Left colon (tissue), 2 donors: Measurements from ENCODE around the gene FRMD3. TPM values are rescaled to one million over a fixed set of nuclear protein-coding genes. Genes with fewer than 3 reads are reported as not detected.
A peak's percentile ranks its signal among the peaks of the same experiment; 100 is the strongest.

ENCODE experiments used
- ATAC-seq: fragments of 200-7000 bp; cut with Tn5 transposase; one replicate; pipeline ENCODE4 v1.9.1; 2020; ENCODE audit warnings: mild to moderate bottlenecking, moderate library complexity
- DNase-seq, 2 donors: peaks; one replicate each; pipeline ENCODE4 v3.0.0-alpha.2; 2020
- intact Hi-C, 2 donors: fragments of 100-400 bp; cut with DNase I in 1 of 2; cut with micrococcal nuclease in 1 of 2; formaldehyde crosslinking; loops; one replicate each; pipeline versions ENCODE4 v1.11.2 to v1.14.0; 2022; cut with DNase I, micrococcal nuclease
- total RNA-seq, 2 donors: library from RNA; stranded (reverse); fragmentation: NEBNext Ultra II Directional; extraction: Animal tissue kit (Norgen Biotek cat#: 25700); gene quantifications; one replicate each; pipeline ENCODE4 v1.2.1, GENCODE V29; 2021
- donor health status: DM: no; HTN: no; CAD: no.
- donor health status: DM: yes; HTN: yes; CAD: no.

Gene FRMD3
- total RNA-seq, 2 donors from 2014 or later, result 23.8 to 32.4 TPM

DNA sequence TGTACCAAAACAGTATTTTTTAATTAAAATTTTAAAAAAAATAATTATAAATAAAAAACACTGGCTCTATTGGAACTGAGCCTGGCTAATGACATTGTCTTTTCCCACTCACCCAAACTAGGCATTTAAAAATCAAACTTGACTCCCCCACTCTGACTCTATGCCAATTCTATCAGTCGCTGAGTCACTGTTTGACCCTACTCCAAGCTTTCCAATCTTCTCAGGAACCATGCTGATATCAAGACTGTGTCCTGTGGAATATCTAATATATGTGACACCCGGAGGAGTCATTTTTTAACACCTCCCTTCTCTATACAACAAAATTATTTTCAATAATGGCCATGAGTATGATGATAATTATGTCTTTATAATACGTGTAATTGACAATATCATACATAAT, 303.7 kb downstream of the FRMD3 start:
- DNase-seq (no peak), ATAC-seq (no peak)
- intact Hi-C loops, result no loop called here

DNA sequence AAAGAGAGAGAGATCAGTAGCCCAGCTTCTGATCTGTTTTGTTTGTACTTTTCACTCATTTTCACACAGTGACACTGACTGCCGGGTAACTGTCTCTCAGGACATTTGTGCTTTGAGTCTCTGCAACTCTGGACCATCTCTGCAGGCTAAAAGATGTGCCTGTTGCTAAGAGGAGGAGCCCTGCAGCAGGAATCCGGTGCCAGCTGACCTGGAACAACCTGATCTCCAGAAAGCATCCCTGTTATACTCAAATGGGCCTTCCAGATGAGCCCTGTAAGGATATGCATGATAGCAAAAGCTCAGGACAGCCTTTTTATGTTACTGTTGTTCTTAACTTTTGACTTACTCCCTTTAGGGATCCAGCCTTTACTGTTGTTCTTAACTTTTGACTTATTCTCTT, 304.6 kb downstream of the FRMD3 start:
- DNase-seq, result no peak
- ATAC-seq, result no peak

DNA sequence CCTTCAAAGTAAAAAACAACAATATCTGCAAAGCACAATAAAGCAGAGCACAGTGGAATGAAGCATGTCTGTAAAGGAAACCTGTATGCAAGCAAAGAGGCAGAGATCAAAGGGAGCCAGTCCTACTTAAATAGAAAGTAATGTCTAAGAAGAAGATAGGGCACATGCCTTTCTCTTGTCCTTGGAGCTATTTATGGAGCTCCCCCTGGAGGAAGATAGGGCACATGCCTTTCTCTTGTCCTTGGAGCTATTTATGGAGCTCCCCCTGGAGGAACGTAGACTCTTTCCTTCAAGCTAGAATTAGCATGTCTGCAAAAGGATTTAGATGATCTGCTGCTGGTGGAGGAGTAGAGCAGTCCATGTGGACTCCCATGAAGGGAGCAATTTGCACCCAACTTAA, 307.2 kb downstream of the FRMD3 start:
- DNase-seq, result no peak
- peak; percentile 81 for ATAC-seq
- intact Hi-C loops, result no loop called here

More for the DNA sequence above, 304.6 kb downstream of the FRMD3 start:
- intact Hi-C loops, result no loop called here

DNA sequence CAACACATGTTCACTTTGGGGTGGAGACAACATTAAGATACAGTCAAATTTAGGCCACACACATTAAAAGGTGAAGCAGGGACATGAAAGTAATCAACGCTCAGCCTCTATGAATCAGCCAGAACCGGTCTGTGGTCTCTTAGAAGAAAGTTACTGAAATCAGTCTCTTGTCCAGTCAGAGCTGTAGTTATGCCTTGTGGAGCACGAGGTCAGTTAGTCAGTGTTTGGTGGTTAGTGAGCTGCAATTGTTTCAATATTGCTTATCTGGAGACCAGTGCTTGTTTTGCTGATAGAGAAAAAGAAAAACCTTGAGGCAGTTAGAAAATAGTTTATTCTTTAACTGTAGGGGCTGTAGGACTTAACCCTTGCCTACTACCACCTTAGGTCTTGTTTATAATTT, 317.5 kb downstream of the FRMD3 start:
- ATAC-seq, result no peak
- intact Hi-C loops, result no loop called here
- DNase-seq, result no peak

DNA sequence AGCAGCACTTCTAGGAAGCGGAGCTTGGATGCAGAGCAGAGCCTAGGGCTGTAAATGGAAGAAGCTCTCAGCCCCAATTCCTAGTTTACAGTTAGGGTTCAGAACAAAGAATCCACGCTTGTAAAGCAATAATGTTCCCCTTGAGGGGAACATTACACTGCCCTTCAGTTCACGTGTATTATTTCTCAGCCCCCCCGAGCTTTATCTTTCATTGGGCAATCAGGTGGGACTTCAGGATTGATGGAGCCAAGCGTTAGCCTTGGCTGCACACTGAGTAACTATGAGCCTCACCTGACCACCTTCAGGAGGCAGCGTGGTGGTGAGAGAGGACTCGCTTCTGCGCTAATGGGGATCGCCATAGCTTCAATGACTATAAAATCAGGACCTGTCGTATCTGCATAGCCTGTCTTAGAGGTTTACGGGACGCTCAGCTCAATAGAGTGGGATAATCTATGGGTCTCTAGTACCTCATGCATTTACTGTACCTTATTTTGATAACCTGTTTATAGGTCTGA, 318.2 kb downstream of the FRMD3 start:
- ATAC-seq (peak; percentile 24), DNase-seq (peak in 1 of 2 donors; percentile 6)
- intact Hi-C loops, result no loop called here

DNA sequence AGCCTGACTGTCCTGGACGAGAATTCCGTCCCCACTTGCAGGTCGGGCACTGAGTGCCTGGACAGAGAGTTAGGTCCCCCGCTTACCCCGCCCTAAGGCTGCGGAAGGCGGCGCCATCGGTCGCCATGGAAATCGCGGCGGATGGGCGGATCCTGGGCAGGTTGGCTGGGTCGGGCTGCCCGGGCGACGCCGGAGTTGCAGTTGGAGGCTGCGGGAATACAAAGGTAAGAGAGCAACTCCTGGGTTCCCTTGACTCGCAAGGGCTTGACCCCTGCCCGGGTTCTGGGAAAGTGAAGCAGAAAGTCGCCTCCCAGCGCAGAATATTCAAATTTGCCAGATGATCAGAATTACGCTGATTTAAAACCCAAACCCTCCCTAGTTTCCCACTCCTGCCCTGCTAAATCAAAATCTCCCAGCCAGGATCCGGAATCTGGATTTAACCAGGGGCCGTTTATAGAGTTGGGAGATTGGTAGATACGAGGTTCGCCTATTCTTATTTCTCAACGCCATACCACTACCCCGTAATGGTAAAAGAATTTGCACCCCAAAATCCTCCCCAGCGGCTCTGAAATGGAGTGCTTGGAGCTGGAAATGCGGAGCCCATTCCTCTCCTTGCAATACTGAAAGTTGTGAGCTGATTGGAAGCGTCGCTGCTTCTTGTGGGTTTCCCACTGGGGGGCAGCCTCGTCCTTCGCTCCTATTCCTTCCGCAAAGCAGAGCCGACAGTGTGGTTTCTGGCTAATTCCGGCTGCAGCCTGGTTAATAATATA, 318.9 kb downstream of the FRMD3 start:
- DNase-seq (peak; percentile 73 to 88), ATAC-seq (peak; percentile 95)
- intact Hi-C loops, result no loop called here

DNA sequence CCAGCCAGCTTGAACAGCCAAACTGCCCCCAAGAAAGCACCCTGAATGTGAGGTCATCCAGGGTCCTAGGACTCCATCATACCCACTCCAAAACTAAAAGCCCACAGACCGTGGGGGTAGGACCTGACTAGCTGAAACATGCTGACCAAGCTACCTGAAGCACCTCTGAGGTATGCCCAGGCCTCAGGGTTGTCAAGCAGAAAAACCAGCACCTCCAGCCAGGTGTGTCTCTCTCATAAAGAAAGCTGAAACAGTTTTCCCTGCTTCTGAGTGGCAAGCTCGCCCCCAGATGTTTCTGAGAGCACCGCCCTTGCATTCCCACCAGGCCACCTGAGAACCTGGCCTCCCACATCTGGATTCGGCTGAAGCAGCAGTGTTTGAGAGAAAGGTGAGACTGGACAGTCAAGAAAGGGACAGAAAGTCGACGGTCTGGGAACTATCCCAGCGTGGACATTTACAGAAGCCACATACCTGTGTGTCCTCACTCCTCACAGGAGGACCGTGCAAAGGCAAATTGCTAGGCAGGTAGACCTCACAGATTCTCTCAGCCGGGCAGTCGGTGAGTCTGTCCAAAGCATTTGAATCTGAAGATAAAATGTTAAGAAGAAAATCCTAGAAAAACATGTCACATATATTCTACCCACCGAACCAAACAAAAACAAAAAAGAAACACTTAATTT, 319.6 kb downstream of the FRMD3 start:
- peak in 1 of 2 donors; percentile 4 for DNase-seq
- intact Hi-C loops, result no loop called here
- no peak for ATAC-seq

DNA sequence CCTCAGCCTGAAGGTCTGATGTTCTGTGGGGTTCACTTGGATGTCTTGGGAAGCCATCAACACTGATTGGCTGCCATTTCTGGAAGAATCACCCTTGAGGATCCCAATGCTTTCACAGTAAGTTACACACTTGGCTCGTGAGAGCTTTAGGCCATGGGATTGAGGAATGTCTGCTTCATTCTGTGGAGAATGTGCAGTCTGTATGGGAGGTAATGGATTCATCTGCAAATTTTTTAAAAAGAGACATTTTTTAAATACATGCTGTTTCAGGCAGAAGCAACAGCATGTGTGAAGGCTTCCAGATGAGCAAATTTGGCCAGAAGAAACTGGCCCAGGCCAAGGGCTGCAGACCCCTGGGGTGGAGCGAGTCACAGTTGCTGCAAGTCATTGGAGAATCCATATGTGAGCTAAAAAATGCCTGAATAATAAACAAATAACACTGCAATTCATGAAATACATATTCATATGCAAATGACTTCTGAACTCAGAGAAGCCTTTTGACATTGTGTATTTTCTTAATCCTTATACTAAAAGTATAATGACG, 328.9 kb downstream of the FRMD3 start:
- no peak for ATAC-seq
- DNase-seq, result no peak
- intact Hi-C loops, result no loop called here

DNA sequence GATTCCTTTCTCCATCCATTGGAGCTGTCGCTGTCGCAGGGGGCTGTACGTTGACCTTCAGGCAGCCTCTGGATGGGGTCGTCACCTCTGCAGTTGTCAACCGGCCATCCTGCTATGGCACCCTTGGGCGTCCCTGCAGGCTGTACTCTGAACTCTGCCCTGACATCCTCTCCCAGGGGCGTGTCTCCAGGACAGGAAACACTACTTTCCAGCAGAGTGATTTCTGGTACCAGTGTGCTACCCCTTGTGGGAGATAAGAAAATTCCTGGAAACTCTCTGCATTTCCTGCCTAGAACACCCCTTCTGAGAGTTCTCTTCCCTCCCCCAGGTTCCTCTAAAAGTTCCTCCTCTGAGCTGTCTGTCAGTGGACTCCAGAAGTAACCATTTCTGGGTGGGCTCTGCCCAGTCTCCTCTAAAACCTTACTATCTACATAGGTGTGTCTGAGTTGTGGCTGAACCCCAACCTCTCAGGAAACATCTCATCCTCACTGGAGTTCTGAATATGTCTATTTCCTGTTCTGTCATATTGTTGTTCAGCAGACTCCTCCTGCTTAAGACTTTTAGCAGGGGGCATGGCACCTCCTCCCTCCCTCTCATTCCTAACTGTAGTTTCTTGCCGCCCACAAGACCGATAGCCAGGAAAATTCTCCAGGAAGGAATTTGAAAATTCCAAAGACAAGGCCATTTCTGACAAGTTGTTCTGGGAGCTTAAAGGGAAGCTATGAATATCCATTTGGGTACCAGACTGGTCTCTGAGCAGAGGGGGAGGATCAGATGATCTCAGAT, 329.9 kb downstream of the FRMD3 start:
- peak; percentile 77 for ATAC-seq
- peak in 1 of 2 donors; percentile 9 for DNase-seq
- intact Hi-C loops, result no loop called here

DNA sequence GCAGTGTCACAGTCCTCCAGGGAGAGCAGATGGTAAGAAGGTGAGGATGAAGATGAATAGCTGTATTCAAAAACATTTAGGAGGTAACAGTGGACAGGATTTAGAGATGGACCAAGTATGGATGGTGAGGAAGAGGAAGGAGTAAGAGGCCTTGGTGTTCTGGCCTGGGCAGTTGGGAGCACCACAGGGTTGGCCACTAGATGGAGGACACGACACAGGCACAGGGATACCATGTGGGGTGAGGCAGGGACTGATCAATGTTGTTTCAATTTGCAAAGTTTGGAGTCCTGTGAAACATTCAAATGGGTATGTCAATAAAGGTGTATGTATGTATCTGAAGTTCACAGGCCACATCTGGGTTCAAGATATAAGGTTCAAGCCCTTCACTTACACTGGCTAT, 334.2 kb downstream of the FRMD3 start:
- intact Hi-C loops, result no loop called here
- no peak for ATAC-seq

DNA sequence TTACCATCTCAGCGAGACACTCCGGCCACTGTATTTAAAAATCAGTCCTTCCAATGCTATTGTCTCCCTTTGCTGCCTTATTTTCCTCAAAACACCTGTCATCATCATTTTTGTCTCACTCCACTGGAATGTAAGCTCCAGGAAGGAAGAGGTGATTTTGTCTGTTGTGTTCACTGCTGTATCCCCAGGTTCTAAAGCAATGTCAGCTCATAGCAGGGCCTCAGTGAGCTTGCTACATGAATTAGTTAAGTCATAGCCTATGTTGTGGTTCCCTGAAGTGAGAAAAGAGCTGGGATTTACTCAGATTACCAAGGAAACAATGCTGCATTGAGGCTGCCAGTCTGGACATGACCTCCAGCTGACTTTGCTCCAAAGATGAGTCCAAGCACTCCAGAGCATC, 337.7 kb downstream of the FRMD3 start:
- ATAC-seq, result no peak
- DNase-seq, result no peak
- intact Hi-C loops, result no loop called here

More for the DNA sequence above, 334.2 kb downstream of the FRMD3 start:
- no peak for DNase-seq

DNA sequence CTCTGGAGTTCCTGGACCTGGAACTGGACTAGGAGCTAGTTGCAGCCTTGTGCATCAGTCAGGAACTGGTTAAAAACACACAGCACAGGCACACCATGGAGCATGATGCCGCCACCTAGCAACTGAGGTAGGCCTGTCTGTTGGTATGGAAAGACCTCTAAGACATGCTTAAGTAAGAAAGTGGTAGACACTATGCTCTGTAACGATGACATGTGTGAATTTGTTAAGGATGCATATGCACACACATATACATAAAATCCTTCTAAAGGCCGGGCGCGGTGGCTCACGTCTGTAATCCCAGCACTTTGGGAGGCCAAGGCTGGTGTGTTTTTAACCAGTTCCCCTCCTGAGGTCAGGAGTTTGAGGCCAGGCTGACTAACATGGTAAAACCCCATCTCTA, 338.4 kb downstream of the FRMD3 start:
- intact Hi-C loops, result no loop called here
- no peak for ATAC-seq
- no peak for DNase-seq

DNA sequence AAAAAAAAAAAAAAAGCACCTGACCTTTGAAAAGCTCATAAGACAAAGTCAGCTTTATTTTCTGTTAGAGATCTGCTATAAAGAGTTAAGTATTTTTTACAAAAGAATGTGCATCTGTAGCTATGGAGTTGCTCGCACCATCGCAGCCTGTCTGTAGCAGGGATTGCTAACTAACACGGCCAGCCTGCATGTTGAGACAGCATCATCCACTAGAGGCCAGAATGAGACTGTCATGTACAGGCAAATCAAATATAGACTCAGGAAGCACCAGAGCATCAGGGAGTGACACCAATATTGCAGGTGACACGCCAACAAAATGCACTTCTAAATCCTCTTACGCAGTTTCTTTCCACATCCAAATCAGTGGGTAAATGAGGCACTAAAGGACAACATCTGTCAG, 339.0 kb downstream of the FRMD3 start:
- intact Hi-C loops, result no loop called here
- DNase-seq, result peak; percentile 33 to 35
- peak; percentile 97 for ATAC-seq

DNA sequence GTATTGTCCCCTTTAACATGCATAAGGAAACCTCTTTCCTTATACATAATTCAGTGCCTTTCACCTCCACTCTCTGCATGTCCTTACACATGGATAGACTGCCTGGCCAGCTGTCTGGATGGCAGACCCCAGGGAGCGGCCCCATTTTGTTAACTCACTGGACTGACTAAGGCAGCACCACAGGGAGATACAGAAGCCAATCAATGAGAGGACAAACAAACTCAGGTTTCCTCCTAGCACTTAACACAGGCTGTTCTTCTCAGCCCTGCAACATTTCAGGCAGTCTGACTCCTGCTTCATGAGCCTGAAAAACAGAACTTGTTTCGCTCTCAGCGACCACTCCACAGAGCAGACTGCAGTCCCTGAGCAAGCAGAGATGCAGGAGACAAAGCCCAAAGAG, 339.8 kb downstream of the FRMD3 start:
- ATAC-seq (no peak), DNase-seq (no peak)
- intact Hi-C loops, result no loop called here

DNA sequence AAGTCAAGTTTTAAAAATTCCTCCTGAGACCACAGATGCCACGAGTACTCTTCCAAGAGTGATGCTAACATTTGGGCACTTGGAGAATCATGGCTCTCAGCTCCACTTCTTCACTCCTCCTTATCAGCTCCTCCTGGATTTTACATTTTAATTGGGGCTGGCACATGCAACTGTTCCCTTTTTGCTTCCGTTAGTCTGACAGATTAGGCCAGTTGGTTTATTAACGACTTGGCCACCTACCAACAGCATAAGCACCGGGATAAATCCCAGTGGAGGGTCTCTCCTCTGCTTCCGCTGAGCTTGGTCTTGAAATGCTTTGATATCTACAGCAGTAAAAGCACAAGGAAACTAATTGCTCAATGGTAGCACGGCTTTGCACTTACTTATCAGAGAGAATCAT, 340.6 kb downstream of the FRMD3 start:
- intact Hi-C loops, result no loop called here
- DNase-seq, result no peak
- ATAC-seq, result no peak

DNA sequence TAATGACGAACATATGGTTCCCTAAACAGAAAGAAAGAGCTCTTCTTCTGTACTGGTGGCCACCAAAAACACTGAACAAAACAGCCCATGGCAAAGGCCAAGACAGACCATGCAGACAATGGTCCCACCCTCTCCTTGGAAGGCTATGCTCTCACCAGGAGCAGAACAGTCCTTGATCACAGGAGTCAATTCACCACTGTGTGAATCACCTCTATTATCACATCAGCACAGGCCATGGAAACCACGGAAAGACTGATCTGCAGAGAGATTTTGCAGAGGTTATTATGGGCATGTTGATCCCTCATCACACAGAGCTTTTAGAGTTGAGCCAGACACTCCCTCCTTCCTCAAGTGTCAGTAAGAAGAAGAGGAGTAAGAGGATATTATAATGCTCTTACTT, 341.3 kb downstream of the FRMD3 start:
- intact Hi-C loops, result no loop called here
- DNase-seq (no peak), ATAC-seq (no peak)
